SK-N-SH (cell line): ENCODE data around the gene NUP88.

Experiments used
- CTCF ChIP-seq: fragments of 200-600 bp; sonication (generic); IDR thresholded peaks from 2 replicates; pipeline ENCODE4 v1.6.1; 2017; ENCODE audit warnings: antibody characterized with exemption, mild to moderate bottlenecking, moderate library complexity
- EP300 ChIP-seq, 2 experiments: IDR thresholded peaks; 2 replicates each; pipeline versions ENCODE4 v1.4.0 to v1.6.1; 2012; ENCODE audit warnings: borderline replicate concordance in 1 of 2, low read depth in 1 of 2, low read length in 1 of 2
- GABPA ChIP-seq: IDR thresholded peaks from 2 replicates; pipeline ENCODE4 v1.4.0; 2012; ENCODE audit warnings: low read depth, mild to moderate bottlenecking
- JUND ChIP-seq: IDR thresholded peaks from 2 replicates; pipeline ENCODE4 v1.4.0; 2012
- NFIC ChIP-seq: IDR thresholded peaks from 2 replicates; pipeline ENCODE4 v1.4.0; 2012; ENCODE audit warnings: borderline replicate concordance
- REST ChIP-seq: IDR thresholded peaks from 2 replicates; pipeline ENCODE4 v1.6.1; 2012; ENCODE audit warnings: mild to moderate bottlenecking, low read depth, low read length, moderate library complexity
- SMC3 ChIP-seq: IDR thresholded peaks from 2 replicates; pipeline ENCODE4 v1.6.1; 2012; ENCODE audit warnings: low read depth, low read length, improper control_type of control experiment
- TCF12 ChIP-seq: IDR thresholded peaks from 2 replicates; pipeline ENCODE4 v1.4.0; 2012

GRCh38 chr17:5418858-5419355 is 555 bp downstream of the NUP88 start:
- TF ChIP-seq EP300 (IDR thresholded peaks at IDR 0.05; ENCODE audit: borderline replicate concordance in 1 of 2, low read depth in 1 of 2, low read length in 1 of 2), result no peak
- TF ChIP-seq CTCF, result no peak
- TF ChIP-seq GABPA, result no peak
- no peak for TF ChIP-seq JUND
- TF ChIP-seq SMC3, result no peak
- TF ChIP-seq TCF12, result no peak
- no peak for TF ChIP-seq NFIC
- TF ChIP-seq REST, result no peak
